Measurements from ENCODE around the gene RFT1.

DNA sequence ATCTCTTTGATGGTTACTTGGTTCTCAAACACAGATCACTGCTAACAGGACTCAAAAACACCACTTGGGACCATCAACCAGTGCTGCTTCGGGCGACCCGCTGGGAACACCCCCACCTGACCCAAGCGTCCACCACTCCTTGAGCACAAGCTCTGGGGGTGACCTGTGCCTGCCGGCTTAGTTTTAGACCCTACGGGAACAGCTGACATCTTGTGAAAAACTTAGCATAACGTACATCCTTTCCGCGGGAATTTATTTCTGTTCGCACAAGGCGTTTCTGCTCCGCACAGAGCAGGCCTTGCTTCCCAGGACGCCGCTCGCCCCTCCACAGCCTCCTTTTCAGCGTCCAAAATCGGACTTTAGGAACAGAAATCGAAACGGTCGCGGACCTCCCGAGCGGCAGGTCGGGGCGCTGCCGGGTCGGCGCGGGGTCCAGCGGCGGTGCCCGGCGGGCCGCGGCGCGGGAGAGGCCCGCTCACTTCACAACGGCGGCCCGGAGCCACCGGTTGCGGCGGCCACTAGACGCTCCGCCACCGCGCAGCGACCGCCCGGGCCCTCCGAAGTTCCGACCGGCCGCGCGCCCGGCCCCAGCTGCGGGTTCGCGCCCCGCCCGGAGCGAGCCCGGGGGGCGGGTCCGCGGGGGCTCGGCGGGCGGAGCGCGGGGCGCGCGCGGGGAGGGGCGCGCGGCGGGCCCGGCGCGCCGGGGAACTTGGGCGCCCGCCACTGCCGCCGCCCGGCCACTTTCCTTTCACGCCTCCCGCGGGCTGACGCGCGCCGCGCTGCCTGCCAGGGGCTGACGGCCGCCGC, 85.3 kb downstream of the RFT1 start:
- no peak for TF ChIP-seq KLF7 (tag by site-specific recombination; IDR thresholded peaks at IDR 0.05; ENCODE audit: borderline replicate concordance)
- TF ChIP-seq ZNF16 (tag by site-specific recombination; IDR thresholded peaks at IDR 0.05; ENCODE audit: low read depth): no peak
- TF ChIP-seq CTCF (tag by site-specific recombination; IDR thresholded peaks at IDR 0.05): no peak
- no peak for TF ChIP-seq ZNF366 (tag by site-specific recombination; conservative IDR thresholded peaks at IDR 0.05)
- TF ChIP-seq, protein P1, sequence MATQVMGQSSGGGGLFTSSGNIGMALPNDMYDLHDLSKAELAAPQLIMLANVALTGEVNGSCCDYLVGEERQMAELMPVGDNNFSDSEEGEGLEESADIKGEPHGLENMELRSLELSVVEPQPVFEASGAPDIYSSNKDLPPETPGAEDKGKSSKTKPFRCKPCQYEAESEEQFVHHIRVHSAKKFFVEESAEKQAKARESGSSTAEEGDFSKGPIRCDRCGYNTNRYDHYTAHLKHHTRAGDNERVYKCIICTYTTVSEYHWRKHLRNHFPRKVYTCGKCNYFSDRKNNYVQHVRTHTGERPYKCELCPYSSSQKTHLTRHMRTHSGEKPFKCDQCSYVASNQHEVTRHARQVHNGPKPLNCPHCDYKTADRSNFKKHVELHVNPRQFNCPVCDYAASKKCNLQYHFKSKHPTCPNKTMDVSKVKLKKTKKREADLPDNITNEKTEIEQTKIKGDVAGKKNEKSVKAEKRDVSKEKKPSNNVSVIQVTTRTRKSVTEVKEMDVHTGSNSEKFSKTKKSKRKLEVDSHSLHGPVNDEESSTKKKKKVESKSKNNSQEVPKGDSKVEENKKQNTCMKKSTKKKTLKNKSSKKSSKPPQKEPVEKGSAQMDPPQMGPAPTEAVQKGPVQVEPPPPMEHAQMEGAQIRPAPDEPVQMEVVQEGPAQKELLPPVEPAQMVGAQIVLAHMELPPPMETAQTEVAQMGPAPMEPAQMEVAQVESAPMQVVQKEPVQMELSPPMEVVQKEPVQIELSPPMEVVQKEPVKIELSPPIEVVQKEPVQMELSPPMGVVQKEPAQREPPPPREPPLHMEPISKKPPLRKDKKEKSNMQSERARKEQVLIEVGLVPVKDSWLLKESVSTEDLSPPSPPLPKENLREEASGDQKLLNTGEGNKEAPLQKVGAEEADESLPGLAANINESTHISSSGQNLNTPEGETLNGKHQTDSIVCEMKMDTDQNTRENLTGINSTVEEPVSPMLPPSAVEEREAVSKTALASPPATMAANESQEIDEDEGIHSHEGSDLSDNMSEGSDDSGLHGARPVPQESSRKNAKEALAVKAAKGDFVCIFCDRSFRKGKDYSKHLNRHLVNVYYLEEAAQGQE (tag by site-specific recombination; IDR thresholded peaks at IDR 0.05): no peak
- TF ChIP-seq ZNF214 (tag by site-specific recombination; IDR thresholded peaks at IDR 0.05; ENCODE audit: borderline replicate concordance): no peak
- no peak for TF ChIP-seq ZBTB7A (tag by site-specific recombination; IDR thresholded peaks at IDR 0.05; ENCODE audit: low read depth)
- TF ChIP-seq ZNF211 (tag by site-specific recombination; IDR thresholded peaks at IDR 0.05; ENCODE audit: low read depth): no peak
- no peak for TF ChIP-seq BCL11B (tag by site-specific recombination; IDR thresholded peaks at IDR 0.05; ENCODE audit: low read depth)
- no peak for TF ChIP-seq SP2 (tag by site-specific recombination; IDR thresholded peaks at IDR 0.05)
- no peak for TF ChIP-seq ZBTB44 (tag by site-specific recombination; IDR thresholded peaks at IDR 0.05)
- TF ChIP-seq ZNF138 (tag by site-specific recombination; IDR thresholded peaks at IDR 0.05; ENCODE audit: borderline replicate concordance): no peak
- TF ChIP-seq ZNF621 (tag by site-specific recombination; IDR thresholded peaks at IDR 0.05): no peak
